Breast epithelium (tissue), 4 donors: Measurements from ENCODE around the gene ANKRD37. TPM values are rescaled to one million over a fixed set of nuclear protein-coding genes. Genes with fewer than 3 reads are reported as not detected.

ENCODE experiments used
- DNase-seq, 2 donors: peaks; one replicate each; pipeline ENCODE4 v3.0.0-alpha.2; 2019; ENCODE audit warnings: low spot score in 2 of 2
- H3K27ac ChIP-seq, 2 donors: fragments of 200-600 bp; sonication (generic) in 1 of 2; one replicate each; pipeline ENCODE4 v1.5.1; 2016 to 2019; ENCODE audit warnings: mild to moderate bottlenecking in 1 of 2
- H3K27me3 ChIP-seq, 2 donors: fragments of 200-600 bp; sonication (generic) in 1 of 2; one replicate each; pipeline versions ENCODE4 v1.5.1 to v1.6.0; 2017 to 2019; ENCODE audit warnings: control low read depth in 1 of 2, mild to moderate bottlenecking in 1 of 2
- H3K36me3 ChIP-seq: fragments of 200-600 bp; one replicate; pipeline ENCODE4 v1.5.1; 2019
- H3K4me1 ChIP-seq, 2 donors: fragments of 200-600 bp; sonication (generic); one replicate each; pipeline ENCODE4 v1.5.1; 2016 to 2019; ENCODE audit warnings: control low read depth in 1 of 2
- H3K4me3 ChIP-seq, 3 donors: fragments of 200-600 bp; sonication (generic); 1 replicate in 2 of 3; 2 replicates in 1 of 3; pipeline ENCODE4 v1.5.1; 2016 to 2019; ENCODE audit warnings: mild to moderate bottlenecking in 3 of 3, moderate library complexity in 2 of 3
- H3K9me3 ChIP-seq, 2 donors: fragments of 200-600 bp; sonication (generic) in 1 of 2; one replicate each; pipeline ENCODE4 v1.5.1; 2016 to 2019; ENCODE audit warnings: control low read depth in 1 of 2
- CTCF ChIP-seq, 3 donors: fragments of 450-650 bp; IDR thresholded peaks; one replicate each; pipeline ENCODE4 v1.5.1; 2016 to 2017; ENCODE audit warnings: antibody characterized with exemption in 3 of 3, mild to moderate bottlenecking in 3 of 3, moderate library complexity in 3 of 3
- POLR2A ChIP-seq: fragments of 450-650 bp; IDR thresholded peaks from one replicate; pipeline ENCODE4 v1.6.1; 2016; ENCODE audit warnings: antibody characterized with exemption, mild to moderate bottlenecking, moderate library complexity
- POLR2AphosphoS5 ChIP-seq, 3 donors: sonication (generic); formaldehyde crosslinking; IDR thresholded peaks; one replicate each; pipeline ENCODE4 v1.6.1; 2017; ENCODE audit warnings: antibody characterized with exemption in 3 of 3
- intact Hi-C: fragments of 100-400 bp; cut with DNase I; formaldehyde crosslinking; loops from one replicate; pipeline ENCODE4 v1.15.1; 2023; ENCODE audit warnings: low total_unique reads
- total RNA-seq, 3 donors: library from RNA; depleted of rRNA; stranded (reverse); fragments of >200 nt; gene quantifications; one replicate each; pipeline ENCODE4 v1.1.0, GENCODE V29; 2016

Gene ANKRD37, protein sequence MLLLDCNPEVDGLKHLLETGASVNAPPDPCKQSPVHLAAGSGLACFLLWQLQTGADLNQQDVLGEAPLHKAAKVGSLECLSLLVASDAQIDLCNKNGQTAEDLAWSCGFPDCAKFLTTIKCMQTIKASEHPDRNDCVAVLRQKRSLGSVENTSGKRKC
- total RNA-seq, result 10 to 100 TPM in 2 of 3 donors, 1 to 10 TPM in 1; 9.0 to 15.5 (median 10.2) TPM

DNA sequence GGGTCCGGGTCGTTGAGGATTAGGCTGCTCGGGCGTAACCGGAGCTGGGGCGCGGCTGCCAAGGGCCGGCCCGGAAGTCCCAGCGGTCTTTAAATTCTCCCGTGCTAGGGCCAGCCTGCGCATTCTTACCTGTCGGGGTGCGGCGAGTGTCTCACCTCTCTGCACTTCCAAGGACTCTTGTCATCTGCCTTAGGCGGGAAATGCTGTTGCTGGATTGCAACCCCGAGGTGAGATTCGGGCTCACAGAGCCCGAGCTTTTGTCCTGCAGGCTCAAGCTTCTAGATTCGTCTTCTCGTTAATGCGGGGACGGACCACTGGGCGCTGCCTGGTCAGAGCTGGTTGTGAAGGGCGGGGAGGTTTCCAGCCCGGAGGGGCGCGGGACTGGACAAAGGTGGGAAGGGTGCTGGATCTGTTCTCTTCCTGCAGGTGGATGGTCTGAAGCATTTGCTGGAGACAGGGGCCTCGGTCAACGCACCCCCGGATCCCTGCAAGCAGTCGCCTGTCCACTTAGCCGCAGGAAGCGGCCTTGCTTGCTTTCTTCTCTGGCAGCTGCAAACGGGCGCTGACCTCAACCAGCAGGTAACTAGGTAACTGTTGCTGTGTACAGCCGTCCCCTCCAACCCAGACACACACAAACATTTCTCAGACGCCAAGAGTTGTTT lies at the start of gene ANKRD37:
Gene ANKRD37, plus strand, starts transcription at position 118 of the 662 bp plus-strand sequence. Its CDS starts 83 bp downstream, at position 201.
- no peaks in the 10 kb centered on the region for H3K9me3 ChIP-seq
- H3K27ac ChIP-seq, result peak within 1 kb of the TSS; percentile 99 to 100
- no peaks in the 10 kb centered on the region for H3K4me1 ChIP-seq
- H3K36me3 ChIP-seq, result no peaks in the 10 kb centered on the region
- intact Hi-C loops, result loop anchor here (10.0 kb wide), 1 partner anchor 192 kb away; the partner anchor contains the start of genes CFAP97 and SNX25
- peak; percentile 63 to 77 for DNase-seq
- no peaks in the 10 kb centered on the region for H3K27me3 ChIP-seq
- H3K4me3 ChIP-seq, result peak within 1 kb of the TSS; percentile 76 to 89 (median 86)
- no peak for TF ChIP-seq POLR2A
- TF ChIP-seq CTCF (IDR thresholded peaks at IDR 0.05), result peak in 1 of 3 donors; percentile 50
- peak in 1 of 3 donors; percentile 35 for TF ChIP-seq POLR2AphosphoS5 (IDR thresholded peaks at IDR 0.05)

DNA sequence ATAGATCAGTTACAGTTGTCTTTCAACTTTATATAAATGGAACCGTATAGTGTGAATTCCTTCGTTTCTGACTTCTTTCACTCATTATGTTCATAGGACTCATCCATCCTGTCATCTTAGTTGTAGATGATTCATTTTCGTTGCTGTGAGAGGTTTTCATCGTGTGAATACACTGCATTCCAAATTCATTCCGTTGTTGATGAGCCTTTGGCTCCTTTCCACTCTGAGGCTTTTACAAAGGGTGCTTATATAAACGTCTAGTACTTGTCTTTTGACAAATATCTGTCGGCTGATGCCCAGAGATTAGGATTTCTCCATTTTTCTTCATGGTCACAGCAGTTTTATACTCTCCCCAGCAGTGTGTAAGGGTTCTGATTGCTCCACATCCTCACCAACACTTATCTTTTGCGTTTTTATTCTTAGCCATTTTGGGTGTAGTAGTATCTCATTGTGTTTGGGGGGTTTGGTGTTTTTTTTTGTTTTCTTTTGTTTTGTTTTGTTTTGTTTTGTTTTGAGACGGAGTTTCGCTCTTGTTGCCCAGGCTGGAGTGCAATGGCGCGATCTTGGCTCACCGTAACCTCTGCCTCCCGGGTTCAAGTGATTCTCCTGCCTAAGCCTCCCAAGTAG lies 49.6 kb upstream of the ANKRD37 start:
- intact Hi-C loops, result no loop called here
- Histone ChIP-seq H3K4me3 (no peak overlapping the region), H3K9me3 (no peaks in the 10 kb centered on the region), H3K4me1 (no peaks in the 10 kb centered on the region), H3K36me3 (peaks cover 4% of the 10 kb centered on the region), H3K27ac (no peak overlapping the region), H3K27me3 (no peaks in the 10 kb centered on the region)
- no peak for DNase-seq
- TF ChIP-seq CTCF (IDR thresholded peaks at IDR 0.05) (no peak), POLR2A (no peak), POLR2AphosphoS5 (IDR thresholded peaks at IDR 0.05) (no peak)

GRCh38 chr4:185351691-185352090 lies 45.0 kb upstream of the ANKRD37 start:
- Histone ChIP-seq H3K4me3 (no peak overlapping the region), H3K36me3 (peaks cover 4% of the 10 kb centered on the region), H3K27me3 (no peaks in the 10 kb centered on the region), H3K9me3 (no peaks in the 10 kb centered on the region), H3K4me1 (no peaks in the 10 kb centered on the region), H3K27ac (no peak overlapping the region)
- DNase-seq, result no peak
- intact Hi-C loops, result no loop called here
- TF ChIP-seq CTCF (IDR thresholded peaks at IDR 0.05) (no peak), POLR2A (no peak), POLR2AphosphoS5 (IDR thresholded peaks at IDR 0.05) (no peak)

DNA sequence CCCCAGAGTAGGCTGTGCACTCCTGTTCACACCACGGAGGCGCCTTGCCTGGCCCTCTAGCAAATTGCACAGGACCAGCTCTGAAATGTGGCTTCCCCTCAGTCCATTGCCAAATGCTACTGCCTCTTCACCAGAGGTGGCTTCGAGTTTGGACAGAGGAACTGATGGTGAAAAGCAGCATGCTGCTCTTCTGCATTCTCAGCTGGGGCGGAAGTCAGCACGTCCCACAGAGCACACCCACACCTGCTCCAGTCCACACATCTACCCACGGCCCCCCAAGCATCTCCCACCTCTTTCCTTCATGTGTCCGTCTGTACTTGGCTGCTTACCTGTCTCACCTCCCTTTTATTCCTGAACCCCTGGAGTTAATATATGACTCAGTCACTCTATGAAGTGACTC lies 44.4 kb upstream of the ANKRD37 start:
- intact Hi-C loops, result no loop called here
- Histone ChIP-seq H3K4me3 (no peak overlapping the region), H3K36me3 (peaks cover 4% of the 10 kb centered on the region), H3K4me1 (no peaks in the 10 kb centered on the region), H3K27ac (no peak overlapping the region), H3K27me3 (no peaks in the 10 kb centered on the region), H3K9me3 (no peaks in the 10 kb centered on the region)
- DNase-seq, result no peak
- no peak for TF ChIP-seq POLR2AphosphoS5 (IDR thresholded peaks at IDR 0.05)
- no peak for TF ChIP-seq POLR2A
- TF ChIP-seq CTCF (IDR thresholded peaks at IDR 0.05), result no peak

DNA sequence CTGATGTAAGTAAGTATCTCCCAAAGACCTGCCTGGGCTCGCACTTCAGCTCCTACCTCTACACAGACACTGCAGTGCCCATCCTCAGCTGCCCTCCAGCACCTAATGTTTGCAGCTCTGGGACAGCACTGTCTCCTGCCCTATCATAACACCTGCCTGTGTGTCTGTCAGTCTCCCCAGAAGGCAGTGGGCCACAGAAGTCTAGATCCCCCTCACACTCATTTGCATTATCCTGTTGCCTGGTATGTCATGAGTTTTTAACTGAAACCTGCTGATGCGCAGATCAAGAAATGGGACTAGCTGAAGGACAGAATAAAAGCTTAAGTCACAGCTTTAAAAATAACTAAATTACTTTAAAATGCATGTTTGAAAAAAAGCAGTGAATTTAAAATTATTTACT lies 43.9 kb upstream of the ANKRD37 start:
- Histone ChIP-seq H3K27me3 (no peaks in the 10 kb centered on the region), H3K27ac (no peak overlapping the region), H3K9me3 (no peaks in the 10 kb centered on the region), H3K36me3 (peaks cover 2% of the 10 kb centered on the region), H3K4me1 (no peaks in the 10 kb centered on the region), H3K4me3 (no peak overlapping the region)
- DNase-seq, result no peak
- TF ChIP-seq POLR2A (no peak), POLR2AphosphoS5 (IDR thresholded peaks at IDR 0.05) (no peak), CTCF (IDR thresholded peaks at IDR 0.05) (no peak)
- intact Hi-C loops, result no loop called here
